Mononuclear cell (primary cell): ENCODE measurements around the gene IDUA. TPM values are rescaled to one million over a fixed set of nuclear protein-coding genes. Genes with fewer than 3 reads are reported as not detected.
"Not testable (repeated sequence)": the region's sequence is repeated elsewhere in the genome, so short reads cannot be mapped to it uniquely, and the experiment has no call there.

Experiments used
- H3K27me3 ChIP-seq: 2 replicates; pipeline ENCODE4 v1.6.0; 2011; ENCODE audit warnings: low read length, control low read depth; ENCODE audit not compliant: insufficient read depth
- H3K4me1 ChIP-seq: 2 replicates; pipeline ENCODE4 v1.5.1; 2011; ENCODE audit warnings: mild to moderate bottlenecking, low read length, control low read depth; ENCODE audit not compliant: insufficient read depth
- H3K4me3 ChIP-seq: 2 replicates; pipeline ENCODE4 v1.5.1; 2011; ENCODE audit warnings: mild to moderate bottlenecking, low read length, moderate library complexity
- H3K9me3 ChIP-seq: 2 replicates; pipeline ENCODE4 v1.5.1; 2011; ENCODE audit warnings: low read depth, mild to moderate bottlenecking, control low read depth, low read length
- total RNA-seq: library from RNA; depleted of rRNA; stranded (reverse); fragments of >200 nt; gene quantifications from one replicate; pipeline ENCODE4 v1.2.3, GENCODE V29; 2012

The IDUA gene
- total RNA-seq, 1 donor: 8.5 TPM

DNA sequence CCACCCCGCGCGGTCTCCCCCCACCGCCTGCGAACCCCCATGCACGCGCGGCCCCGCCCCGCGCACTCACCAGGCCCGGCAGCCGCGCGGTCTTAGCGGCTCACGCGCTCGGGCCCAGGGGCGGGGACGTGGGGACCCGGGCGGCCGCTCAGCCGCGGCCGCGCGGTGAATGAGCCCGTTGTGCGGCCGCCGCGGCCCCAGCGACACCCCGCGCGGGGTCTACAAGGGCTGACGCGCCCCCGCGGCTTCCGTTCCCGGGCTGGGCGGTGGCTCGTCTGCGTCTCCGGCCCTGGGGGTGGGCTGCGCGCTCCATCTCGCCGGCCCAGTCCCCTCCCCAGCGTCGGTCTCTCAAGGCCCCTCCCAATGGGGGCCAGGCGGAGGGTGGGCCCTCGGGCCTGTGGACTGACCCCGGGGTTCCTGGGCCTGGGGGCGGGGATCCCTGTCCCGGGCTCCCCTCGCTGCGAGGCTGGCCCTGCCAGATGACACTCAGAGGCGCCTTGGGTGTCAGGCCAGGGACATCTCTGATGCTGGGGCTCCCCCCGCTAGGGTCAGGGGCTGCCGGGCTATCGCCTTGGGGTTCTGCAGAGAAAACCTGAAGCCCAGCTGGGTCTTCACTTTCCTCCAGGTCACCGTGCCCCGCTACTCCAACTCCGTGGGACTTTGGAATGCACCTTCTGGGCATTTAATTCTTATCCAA is 10.7 kb downstream of the IDUA start:
- peaks cover 33% of the 10 kb centered on the region for H3K27me3 ChIP-seq
- H3K9me3 ChIP-seq: no peaks in the 10 kb centered on the region
- no peak overlapping the region for H3K4me3 ChIP-seq
- H3K4me1 ChIP-seq: peaks cover 11% of the 10 kb centered on the region

DNA sequence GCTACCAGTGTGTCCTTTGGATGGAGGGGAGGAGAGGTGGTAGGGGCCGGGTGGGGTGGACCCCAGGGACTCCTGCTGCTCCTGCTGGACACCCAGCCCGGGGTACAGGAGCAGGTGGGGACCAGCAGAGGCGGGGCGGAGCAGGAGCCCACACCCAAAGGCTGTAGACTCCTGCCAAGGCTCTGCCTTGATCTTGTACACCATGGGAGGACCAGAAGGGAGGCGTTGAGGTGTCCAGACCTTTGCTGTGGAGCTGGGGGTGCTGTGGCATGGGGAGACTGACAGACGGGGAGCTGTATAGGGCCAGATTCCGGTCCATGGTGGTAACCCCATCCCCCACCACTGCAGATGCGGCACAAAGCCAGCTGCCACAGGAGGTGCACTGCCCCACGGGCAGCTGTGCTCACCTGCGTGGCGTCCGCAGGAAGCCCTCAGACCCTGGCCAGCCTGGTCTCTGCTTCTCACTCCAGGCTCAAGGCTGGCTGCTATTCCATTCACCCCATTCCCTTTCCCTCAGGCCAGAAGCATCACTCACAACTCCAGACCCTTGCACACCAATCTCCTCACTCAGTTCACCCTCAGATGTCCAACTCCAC is 11.3 kb downstream of the IDUA start:
- Histone ChIP-seq H3K4me3 (no peak overlapping the region), H3K27me3 (peaks cover 33% of the 10 kb centered on the region), H3K4me1 (peaks cover 11% of the 10 kb centered on the region), H3K9me3 (no peaks in the 10 kb centered on the region)

DNA sequence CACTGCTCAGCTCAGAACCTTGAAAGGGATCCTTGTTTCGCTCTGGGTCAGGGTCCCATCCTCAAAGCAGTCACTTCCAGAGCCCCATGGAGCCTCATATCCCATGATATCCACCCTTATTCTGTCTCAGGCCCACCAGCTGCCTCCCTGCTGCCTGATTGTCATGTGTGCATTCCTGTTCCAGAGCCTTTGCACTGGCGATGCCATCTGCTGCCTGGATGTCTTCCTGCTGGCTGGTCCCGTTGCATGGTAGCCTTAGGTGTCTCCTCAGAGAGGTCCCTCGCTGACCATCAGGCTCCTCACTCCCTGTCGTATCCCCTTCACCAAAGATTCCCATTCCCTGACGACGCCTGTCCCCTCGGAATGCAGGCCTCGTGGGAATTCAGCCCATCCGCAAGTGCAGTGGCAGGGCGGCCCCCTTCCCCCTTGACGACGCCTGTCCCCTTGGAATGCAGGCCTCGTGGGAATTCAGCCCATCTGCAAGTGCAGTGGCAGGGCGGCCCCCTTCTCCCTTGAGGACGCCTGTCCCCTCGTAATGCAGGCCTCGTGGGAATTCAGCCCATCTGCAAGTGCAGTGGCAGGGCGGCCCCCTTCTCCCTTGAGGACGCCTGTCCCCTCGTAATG is 12.5 kb downstream of the IDUA start:
- peaks cover 39% of the 10 kb centered on the region for H3K27me3 ChIP-seq

DNA sequence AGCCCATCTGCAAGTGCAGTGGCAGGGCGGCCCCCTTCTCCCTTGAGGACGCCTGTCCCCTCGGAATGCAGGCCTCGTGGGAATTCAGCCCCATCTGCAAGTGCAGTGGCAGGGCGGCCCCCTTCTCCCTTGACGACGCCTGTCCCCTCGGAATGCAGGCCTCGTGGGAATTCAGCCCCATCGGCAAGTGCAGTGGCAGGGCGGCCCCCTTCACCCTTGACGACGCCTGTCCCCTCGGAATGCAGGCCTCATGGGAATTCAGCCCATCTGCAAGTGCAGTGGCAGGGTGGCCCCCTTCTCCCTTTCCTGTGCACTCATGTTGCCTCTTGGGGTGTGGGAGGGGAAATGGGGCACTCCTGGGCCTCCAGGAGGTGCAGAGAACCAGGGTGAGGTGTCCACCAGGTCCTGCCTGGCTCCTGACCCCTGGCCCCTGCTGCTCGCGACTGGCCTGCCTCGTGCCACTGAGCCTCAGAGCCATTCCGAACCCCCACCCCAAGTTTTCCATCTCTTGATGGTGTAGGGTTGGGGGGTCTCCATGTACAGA is 13.1 kb downstream of the IDUA start:
- Histone ChIP-seq H3K9me3 (no peaks in the 10 kb centered on the region), H3K4me1 (peaks cover 11% of the 10 kb centered on the region), H3K27me3 (peaks cover 40% of the 10 kb centered on the region), H3K4me3 (no peak overlapping the region)

More for the DNA sequence above, 12.5 kb downstream of the IDUA start:
- not testable (repeated sequence) for H3K9me3 ChIP-seq, H3K4me3 ChIP-seq
- H3K4me1 ChIP-seq: peaks cover 11% of the 10 kb centered on the region

DNA sequence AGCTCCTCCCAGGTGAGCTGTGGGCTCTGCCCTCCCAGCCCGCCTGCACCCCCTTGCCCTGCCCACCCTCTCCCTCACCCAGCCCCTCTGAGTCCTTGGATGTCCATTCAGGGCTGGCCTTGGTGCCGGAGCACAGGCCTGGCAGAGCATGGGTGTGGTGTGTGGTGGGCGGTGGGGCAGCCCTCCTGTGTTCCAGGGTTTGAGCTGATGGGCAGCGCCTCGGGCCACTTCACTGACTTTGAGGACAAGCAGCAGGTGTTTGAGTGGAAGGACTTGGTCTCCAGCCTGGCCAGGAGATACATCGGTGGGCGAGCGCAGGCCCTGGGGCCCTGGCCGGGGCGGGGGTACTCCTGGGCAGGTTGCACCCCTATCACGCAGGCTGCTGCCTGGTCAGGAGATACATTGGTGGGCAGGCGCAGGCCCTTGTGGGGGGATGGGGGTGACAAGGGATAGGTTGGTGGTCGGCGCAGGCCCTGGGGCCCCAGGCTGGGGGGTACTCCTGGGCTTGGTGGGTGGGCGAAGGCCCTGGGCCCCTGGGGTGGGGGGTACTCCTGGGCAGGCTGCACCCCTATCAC is 13.9 kb downstream of the IDUA start:
- H3K4me3 ChIP-seq: no peak overlapping the region
- H3K27me3 ChIP-seq: peaks cover 47% of the 10 kb centered on the region
- no peaks in the 10 kb centered on the region for H3K9me3 ChIP-seq

DNA sequence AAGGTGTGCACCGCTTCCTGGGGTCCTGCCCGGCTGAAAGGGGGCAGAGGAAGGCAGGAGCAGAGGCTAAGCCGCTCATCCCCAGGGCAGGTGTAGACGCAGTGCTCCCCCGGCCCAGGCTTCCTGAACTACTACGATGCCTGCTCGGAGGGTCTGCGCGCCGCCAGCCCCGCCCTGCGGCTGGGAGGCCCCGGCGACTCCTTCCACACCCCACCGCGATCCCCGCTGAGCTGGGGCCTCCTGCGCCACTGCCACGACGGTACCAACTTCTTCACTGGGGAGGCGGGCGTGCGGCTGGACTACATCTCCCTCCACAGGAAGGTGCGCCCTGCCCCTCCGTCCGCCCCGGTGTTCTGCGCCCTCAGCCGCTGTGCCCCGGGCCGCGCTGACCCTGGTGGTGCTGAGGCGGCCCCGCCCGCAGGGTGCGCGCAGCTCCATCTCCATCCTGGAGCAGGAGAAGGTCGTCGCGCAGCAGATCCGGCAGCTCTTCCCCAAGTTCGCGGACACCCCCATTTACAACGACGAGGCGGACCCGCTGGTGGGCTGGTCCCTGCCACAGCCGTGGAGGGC is 14.8 kb downstream of the IDUA start:
- Histone ChIP-seq H3K27me3 (peaks cover 46% of the 10 kb centered on the region), H3K9me3 (no peaks in the 10 kb centered on the region)

More for the DNA sequence above, 13.9 kb downstream of the IDUA start:
- peaks cover 11% of the 10 kb centered on the region for H3K4me1 ChIP-seq

DNA sequence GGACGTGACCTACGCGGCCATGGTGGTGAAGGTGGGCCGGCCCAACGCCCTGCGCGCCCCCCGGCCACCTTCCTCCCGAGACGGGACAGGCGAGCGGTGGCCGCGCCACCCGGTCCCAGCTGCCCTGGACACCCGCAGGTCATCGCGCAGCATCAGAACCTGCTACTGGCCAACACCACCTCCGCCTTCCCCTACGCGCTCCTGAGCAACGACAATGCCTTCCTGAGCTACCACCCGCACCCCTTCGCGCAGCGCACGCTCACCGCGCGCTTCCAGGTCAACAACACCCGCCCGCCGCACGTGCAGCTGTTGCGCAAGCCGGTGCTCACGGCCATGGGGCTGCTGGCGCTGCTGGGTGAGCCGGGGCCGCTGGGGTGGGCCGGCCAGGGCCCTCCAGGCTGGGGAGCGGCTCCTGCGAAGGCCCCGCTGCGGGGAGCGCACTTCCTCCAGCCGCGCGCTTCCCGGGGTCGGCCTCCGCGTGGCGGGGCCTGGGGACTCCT is 15.3 kb downstream of the IDUA start:
- H3K4me3 ChIP-seq: no peak overlapping the region
- peaks cover 48% of the 10 kb centered on the region for H3K27me3 ChIP-seq
- H3K4me1 ChIP-seq: peaks cover 11% of the 10 kb centered on the region
- no peaks in the 10 kb centered on the region for H3K9me3 ChIP-seq

More for the DNA sequence above, 14.8 kb downstream of the IDUA start:
- no peak overlapping the region for H3K4me3 ChIP-seq
- peaks cover 11% of the 10 kb centered on the region for H3K4me1 ChIP-seq

DNA sequence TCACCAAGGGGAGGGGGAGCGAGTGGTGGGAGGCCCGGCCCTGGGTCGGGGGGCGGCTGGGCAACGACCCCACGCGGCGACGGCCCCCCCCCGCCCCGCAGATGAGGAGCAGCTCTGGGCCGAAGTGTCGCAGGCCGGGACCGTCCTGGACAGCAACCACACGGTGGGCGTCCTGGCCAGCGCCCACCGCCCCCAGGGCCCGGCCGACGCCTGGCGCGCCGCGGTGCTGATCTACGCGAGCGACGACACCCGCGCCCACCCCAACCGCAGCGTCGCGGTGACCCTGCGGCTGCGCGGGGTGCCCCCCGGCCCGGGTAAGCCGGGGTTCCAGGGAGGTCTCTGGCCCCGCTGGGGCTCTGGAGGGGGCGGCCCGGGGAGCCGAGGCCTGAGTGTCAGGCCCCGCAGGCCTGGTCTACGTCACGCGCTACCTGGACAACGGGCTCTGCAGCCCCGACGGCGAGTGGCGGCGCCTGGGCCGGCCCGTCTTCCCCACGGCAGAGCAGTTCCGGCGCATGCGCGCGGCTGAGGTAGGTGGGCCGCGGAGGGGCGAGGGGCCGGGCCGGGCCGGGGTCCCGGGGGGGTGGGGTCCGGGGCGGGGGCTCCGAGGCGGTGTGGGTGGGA is 15.9 kb downstream of the IDUA start:
- Histone ChIP-seq H3K9me3 (no peaks in the 10 kb centered on the region), H3K4me3 (no peak overlapping the region), H3K4me1 (peaks cover 7% of the 10 kb centered on the region), H3K27me3 (peaks cover 51% of the 10 kb centered on the region)

DNA sequence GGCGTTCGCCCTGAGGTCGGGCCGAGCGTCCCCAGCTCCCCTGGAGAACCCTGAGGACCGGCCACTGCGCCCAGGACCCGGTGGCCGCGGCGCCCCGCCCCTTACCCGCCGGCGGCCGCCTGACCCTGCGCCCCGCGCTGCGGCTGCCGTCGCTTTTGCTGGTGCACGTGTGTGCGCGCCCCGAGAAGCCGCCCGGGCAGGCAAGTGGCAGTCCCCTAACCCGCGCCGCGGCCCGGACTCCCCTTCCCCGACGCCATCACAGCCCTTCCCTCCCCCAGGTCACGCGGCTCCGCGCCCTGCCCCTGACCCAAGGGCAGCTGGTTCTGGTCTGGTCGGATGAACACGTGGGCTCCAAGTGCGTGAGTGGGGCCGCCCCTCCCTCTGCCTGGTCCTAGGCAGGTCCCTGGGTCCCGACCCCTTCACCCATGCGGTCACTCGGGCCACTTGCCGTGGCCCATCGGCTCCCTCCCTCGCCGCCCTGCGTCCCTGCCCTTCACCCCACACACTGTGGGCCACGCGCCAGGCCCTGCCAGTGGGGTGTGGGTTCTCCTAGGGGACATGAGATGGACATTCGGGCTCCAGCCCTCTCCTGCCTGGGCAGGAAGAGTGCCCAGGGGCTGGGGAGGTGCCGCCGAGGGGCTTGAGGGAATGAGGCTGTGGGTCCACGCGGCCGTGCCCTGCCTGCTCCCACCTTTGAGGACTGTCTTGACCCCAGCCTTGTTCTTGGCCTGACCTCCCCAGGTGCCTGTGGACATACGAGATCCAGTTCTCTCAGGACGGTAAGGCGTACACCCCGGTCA is 16.6 kb downstream of the IDUA start:
- Histone ChIP-seq H3K9me3 (no peaks in the 10 kb centered on the region), H3K27me3 (peaks cover 49% of the 10 kb centered on the region), H3K4me1 (peaks cover 7% of the 10 kb centered on the region), H3K4me3 (no peak overlapping the region)

DNA sequence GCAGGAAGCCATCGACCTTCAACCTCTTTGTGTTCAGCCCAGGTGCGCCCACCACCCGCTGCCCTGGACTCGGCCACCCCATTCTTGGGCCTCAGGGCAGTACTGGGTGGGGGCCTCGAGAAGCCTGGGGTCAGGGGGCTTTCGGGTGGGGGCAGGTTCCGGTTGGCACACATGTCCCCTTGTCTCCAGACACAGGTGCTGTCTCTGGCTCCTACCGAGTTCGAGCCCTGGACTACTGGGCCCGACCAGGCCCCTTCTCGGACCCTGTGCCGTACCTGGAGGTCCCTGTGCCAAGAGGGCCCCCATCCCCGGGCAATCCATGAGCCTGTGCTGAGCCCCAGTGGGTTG is 17.2 kb downstream of the IDUA start:
- Histone ChIP-seq H3K4me3 (no peak overlapping the region), H3K4me1 (peaks cover 13% of the 10 kb centered on the region), H3K27me3 (peaks cover 53% of the 10 kb centered on the region), H3K9me3 (no peaks in the 10 kb centered on the region)

DNA sequence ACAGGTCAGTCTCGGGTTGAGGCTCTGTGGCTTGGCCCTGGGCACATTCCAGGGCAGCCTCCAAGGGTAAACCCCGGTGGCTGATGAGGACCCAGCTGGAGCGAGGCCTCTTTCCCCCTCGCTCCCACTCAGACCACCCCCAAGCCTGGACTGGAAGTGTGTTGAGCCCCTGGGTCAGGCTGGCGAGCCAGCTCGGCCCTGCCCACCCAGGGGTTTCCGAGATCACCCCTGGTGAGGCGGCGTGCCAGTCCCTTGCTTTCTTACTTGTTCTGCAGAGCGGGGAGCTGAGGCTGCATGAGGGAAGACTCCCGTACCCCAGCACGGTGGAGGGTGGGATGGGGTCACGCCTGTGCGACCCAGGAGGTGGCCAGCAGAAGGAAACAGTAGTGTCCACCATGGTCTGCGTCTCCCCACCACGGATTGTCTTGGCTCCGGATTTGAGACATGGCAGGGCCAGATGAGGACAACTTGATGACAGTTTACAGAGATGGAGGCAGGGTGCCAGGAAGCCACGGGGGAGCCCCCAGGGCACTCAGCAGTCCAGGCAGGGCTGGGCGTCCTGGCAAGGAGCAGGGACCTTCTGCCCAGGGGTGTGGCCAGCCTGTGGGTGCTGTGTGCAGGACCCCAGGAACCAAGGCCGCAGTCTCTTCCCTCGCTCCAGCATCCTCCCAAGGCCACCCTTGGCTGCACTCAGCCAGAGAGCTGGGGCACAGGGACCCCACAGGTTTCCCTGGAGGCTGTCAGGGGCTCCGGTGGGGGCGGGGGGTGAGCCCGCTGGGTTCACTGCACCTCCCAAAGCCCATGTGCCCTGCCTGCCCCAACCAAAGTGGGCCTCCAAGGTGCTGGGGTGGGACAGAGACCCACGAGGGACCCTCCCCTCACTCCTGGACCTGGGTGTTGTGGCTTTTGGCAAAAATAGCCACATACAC is 18.0 kb downstream of the IDUA start:
- Histone ChIP-seq H3K4me1 (peaks cover 15% of the 10 kb centered on the region), H3K27me3 (peaks cover 53% of the 10 kb centered on the region), H3K4me3 (no peak overlapping the region), H3K9me3 (no peaks in the 10 kb centered on the region)

DNA sequence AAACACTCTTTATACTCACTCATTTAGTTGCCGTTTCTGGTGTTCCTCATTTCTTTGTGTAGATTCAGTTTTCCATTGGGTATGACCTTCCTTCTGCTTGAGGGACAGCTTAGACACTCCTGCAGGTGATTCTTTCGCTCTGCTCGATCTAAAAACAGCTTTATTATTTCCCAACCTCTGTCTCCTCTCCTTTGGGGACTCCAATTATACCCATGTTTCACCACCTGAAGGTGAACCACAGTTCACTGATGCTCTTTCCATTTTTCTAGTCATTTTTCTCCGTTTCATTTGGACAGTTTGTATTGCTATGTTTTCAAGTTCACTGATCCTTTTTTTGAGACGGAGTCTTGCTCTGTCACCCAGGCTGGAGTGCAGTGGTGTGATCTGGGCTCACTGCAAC is 20.0 kb downstream of the IDUA start:
- Histone ChIP-seq H3K27me3 (peaks cover 40% of the 10 kb centered on the region), H3K9me3 (no peaks in the 10 kb centered on the region), H3K4me1 (peaks cover 28% of the 10 kb centered on the region), H3K4me3 (no peak overlapping the region)
